Effector memory CD8-positive, alpha-beta T cell (primary cell): ENCODE data around the gene B3GALNT2.
A peak's percentile ranks its signal among the peaks of the same experiment; 100 is the strongest.

Source experiments
- ATAC-seq: fragments of 150-1000 bp; cut with Tn5 transposase; replicated peaks from 2 replicates; pipeline ENCODE4 v1.10.0; 2021; ENCODE audit warnings: mild to moderate bottlenecking, moderate library complexity
- DNase-seq, 3 experiments: peaks; one replicate each; pipeline ENCODE4 v3.0.0; 2021
- H3K27ac Mint-ChIP-seq, 2 donors: one replicate each; pipeline ENCODE4 v1.8.0; 2022; ENCODE audit warnings: mild to moderate bottlenecking in 2 of 2, mixed read lengths in 2 of 2, moderate library complexity in 2 of 2
- H3K27me3 Mint-ChIP-seq, 2 donors: one replicate each; pipeline ENCODE4 v1.8.0; 2022; ENCODE audit warnings: mixed read lengths in 2 of 2
- H3K36me3 Mint-ChIP-seq: one replicate; pipeline ENCODE4 v1.8.0; 2022; ENCODE audit warnings: mild to moderate bottlenecking, moderate library complexity, mixed read lengths; ENCODE audit not compliant: insufficient read depth
- H3K4me1 Mint-ChIP-seq, 2 donors: one replicate each; pipeline ENCODE4 v1.8.0; 2022; ENCODE audit warnings: low read depth in 2 of 2, mixed read lengths in 2 of 2
- H3K4me3 Mint-ChIP-seq, 2 donors: one replicate each; pipeline ENCODE4 v1.8.0; 2022; ENCODE audit warnings: mild to moderate bottlenecking in 2 of 2, mixed read lengths in 2 of 2, moderate library complexity in 2 of 2
- H3K9me3 Mint-ChIP-seq, 2 donors: one replicate each; pipeline ENCODE4 v1.8.0; 2022; ENCODE audit warnings: mixed read lengths in 2 of 2

Gene B3GALNT2

GRCh38 chr1:235425357-235425756 is 78.9 kb downstream of the B3GALNT2 start:
- Mint-ChIP-seq H3K9me3 (no peaks in the 10 kb centered on the region), H3K36me3 (peaks cover 4% of the 10 kb centered on the region), H3K4me3 (no peak overlapping the region), H3K4me1 (peaks cover 16 to 29% of the 10 kb centered on the region in 2 donors), H3K27ac (peak overlapping the region; percentile 19 to 27), H3K27me3 (no peaks in the 10 kb centered on the region)
- DNase-seq (no peak), ATAC-seq (no peak)

DNA sequence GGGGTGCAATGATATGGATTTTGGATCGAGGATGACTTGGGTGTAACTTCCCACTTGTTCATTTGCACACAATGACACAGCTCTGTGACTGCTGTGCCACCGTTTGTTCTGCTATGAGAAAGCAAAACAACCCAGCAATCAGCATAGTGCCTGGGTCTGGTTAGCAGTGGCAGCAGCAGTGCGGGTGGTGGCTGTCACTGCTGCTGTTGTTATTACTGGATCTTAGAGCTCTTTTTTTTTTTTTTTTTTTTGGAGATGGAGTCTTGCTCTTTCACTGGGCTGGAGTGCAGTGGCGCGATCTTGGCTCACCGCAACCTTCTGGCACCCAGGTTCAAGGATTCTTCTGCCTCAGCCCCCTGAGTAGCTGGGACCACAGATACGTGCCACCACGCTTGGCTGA is 80.2 kb downstream of the B3GALNT2 start:
- no peaks in the 10 kb centered on the region for H3K9me3 Mint-ChIP-seq
- H3K27ac Mint-ChIP-seq, result no peak overlapping the region
- H3K27me3 Mint-ChIP-seq, result no peaks in the 10 kb centered on the region
- H3K4me1 Mint-ChIP-seq, result peaks cover 16 to 29% of the 10 kb centered on the region in 2 donors
- no peak overlapping the region for H3K4me3 Mint-ChIP-seq
- DNase-seq (no peak), ATAC-seq (no peak)
- peaks cover 4% of the 10 kb centered on the region for H3K36me3 Mint-ChIP-seq

GRCh38 chr1:235423214-235423652 is 81.0 kb downstream of the B3GALNT2 start:
- Mint-ChIP-seq H3K27me3 (no peaks in the 10 kb centered on the region), H3K4me3 (peak overlapping the region; percentile 69 to 72), H3K27ac (peak overlapping the region; percentile 64 to 87), H3K9me3 (no peaks in the 10 kb centered on the region), H3K36me3 (peaks cover 4% of the 10 kb centered on the region), H3K4me1 (peaks cover 16 to 29% of the 10 kb centered on the region in 2 donors)
- DNase-seq (peak in 2 of 3 experiments; percentile 10 to 25), ATAC-seq (peak; percentile 89)

DNA sequence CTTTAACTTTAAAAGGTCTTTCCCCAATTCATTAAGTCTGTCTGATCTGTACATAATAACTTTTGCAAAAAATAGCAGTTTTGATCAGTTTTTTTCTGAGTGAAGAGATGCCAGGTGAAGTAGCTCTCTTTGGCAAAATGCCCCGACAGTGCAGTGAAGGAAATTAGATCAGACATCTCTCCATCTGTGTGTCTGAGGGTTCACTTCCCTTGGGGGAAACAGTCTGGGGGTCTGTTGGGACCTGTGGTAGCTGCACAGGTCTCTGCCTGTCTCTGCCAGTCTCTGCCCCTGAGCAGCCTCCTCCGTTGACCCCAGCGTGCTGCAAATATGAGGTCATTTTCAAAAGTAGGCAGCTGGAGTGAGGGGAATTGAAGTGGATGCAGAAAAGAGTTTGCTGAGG is 82.5 kb downstream of the B3GALNT2 start:
- Mint-ChIP-seq H3K36me3 (peaks cover 4% of the 10 kb centered on the region), H3K27ac (no peak overlapping the region), H3K27me3 (no peaks in the 10 kb centered on the region), H3K9me3 (no peaks in the 10 kb centered on the region), H3K4me3 (peak overlapping the region in 1 of 2 donors; percentile 18), H3K4me1 (peaks cover 16 to 29% of the 10 kb centered on the region in 2 donors)
- DNase-seq (no peak), ATAC-seq (no peak)

DNA sequence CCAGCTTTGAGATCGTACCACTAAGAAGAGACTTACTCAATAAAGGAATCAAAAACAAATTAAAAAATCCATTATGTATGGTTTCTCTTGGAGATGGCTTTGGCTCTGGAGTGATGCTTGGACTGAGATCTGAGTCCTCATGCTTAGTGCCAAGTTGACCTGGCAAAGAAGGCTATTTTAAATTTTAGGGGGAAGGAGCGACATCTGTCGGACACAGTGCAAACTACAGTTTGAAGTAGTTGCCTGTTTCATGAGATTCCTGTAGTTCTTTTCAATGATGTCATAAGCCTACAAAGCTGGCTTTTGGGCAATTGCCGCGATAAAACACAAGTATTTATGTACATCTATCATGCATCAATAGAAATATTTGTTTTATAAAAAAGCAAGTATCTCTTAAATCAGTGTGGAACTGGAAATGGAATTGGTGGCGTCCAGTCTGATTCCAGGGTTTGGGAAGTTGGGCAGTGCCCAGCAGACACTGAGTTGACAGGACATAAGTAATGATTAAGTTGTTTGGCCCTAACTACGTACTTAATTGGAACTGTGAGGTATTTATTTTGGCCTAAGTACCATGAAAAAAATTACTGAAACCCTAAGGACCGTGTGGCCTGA is 87.1 kb downstream of the B3GALNT2 start:
- Mint-ChIP-seq H3K27ac (no peak overlapping the region), H3K27me3 (no peaks in the 10 kb centered on the region), H3K36me3 (no peaks in the 10 kb centered on the region), H3K9me3 (no peaks in the 10 kb centered on the region), H3K4me3 (no peak overlapping the region), H3K4me1 (peaks cover 0 to 3% of the 10 kb centered on the region in 2 donors)
- ATAC-seq (peak; percentile 59), DNase-seq (peak; percentile 55 to 70 (median 60))

DNA sequence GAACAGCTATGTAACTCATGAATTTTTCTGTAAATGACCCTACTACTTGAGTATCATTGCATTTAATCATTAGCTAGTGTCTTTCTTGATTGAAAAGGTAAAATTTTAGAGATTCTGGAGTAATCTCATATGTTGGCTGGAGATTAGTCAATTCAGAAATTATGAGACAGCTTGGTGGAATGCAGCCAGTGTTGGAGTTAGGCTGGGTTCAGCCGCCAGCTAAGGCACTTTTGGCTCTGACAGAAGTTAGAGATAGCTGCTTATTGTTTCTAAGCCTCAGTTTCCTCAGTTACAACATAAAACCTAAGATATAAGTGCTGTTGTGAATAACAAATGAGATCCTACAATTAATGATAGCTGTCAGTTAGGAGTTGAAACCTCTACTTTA is 87.6 kb downstream of the B3GALNT2 start:
- H3K4me1 Mint-ChIP-seq, result peaks cover 3 to 6% of the 10 kb centered on the region in 2 donors
- H3K4me3 Mint-ChIP-seq, result no peak overlapping the region
- H3K9me3 Mint-ChIP-seq, result no peaks in the 10 kb centered on the region

GRCh38 chr1:235415008-235415904 is 89.0 kb downstream of the B3GALNT2 start:
- ATAC-seq, result peak; percentile 85

More for the DNA sequence above, 87.6 kb downstream of the B3GALNT2 start:
- Mint-ChIP-seq H3K27me3 (no peaks in the 10 kb centered on the region), H3K27ac (no peak overlapping the region), H3K36me3 (no peaks in the 10 kb centered on the region)
- DNase-seq (no peak), ATAC-seq (no peak)

GRCh38 chr1:235411489-235412486 is 92.5 kb downstream of the B3GALNT2 start:
- Mint-ChIP-seq H3K27ac (peak overlapping the region; percentile 78 to 87), H3K4me3 (no peak overlapping the region), H3K4me1 (peaks cover 6 to 18% of the 10 kb centered on the region in 2 donors), H3K9me3 (no peaks in the 10 kb centered on the region), H3K27me3 (no peaks in the 10 kb centered on the region), H3K36me3 (no peaks in the 10 kb centered on the region)
- DNase-seq (no peak), ATAC-seq (peak; percentile 41)

More at GRCh38 chr1:235415008-235415904, 89.0 kb downstream of the B3GALNT2 start:
- H3K4me3 Mint-ChIP-seq, result no peak overlapping the region
- no peaks in the 10 kb centered on the region for H3K27me3 Mint-ChIP-seq
- no peaks in the 10 kb centered on the region for H3K36me3 Mint-ChIP-seq
- peak; percentile 45 to 57 (median 50) for DNase-seq
- H3K4me1 Mint-ChIP-seq, result peaks cover 6 to 8% of the 10 kb centered on the region in 2 donors
- H3K27ac Mint-ChIP-seq, result no peak overlapping the region
- no peaks in the 10 kb centered on the region for H3K9me3 Mint-ChIP-seq

DNA sequence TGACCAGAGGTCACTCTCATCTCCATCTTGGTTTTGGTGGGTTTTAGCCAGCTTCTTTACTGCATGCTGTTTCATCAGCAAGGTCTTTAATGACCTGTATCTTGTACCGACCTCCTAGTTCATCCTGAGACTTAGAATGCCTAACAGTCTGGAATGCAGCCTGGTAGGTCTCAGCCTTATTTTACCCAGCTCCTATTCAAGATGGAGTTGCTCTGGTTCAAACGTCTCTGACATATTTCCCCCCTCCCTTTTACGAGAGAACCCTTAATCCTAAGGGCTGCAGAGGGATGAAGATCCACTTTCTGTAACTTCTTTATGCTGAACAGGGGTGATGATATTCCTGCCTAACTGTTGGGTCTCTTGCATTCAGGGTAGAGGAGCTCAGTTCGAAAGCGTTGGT is 93.8 kb downstream of the B3GALNT2 start:
- no peak overlapping the region for H3K4me3 Mint-ChIP-seq
- DNase-seq (no peak), ATAC-seq (no peak)
- H3K27ac Mint-ChIP-seq, result no peak overlapping the region
- H3K4me1 Mint-ChIP-seq, result peaks cover 6 to 18% of the 10 kb centered on the region in 2 donors
- no peaks in the 10 kb centered on the region for H3K27me3 Mint-ChIP-seq
- no peaks in the 10 kb centered on the region for H3K36me3 Mint-ChIP-seq
- no peaks in the 10 kb centered on the region for H3K9me3 Mint-ChIP-seq

GRCh38 chr1:235409042-235409820 is 95.0 kb downstream of the B3GALNT2 start:
- Mint-ChIP-seq H3K4me1 (peaks cover 6 to 18% of the 10 kb centered on the region in 2 donors), H3K27me3 (no peaks in the 10 kb centered on the region), H3K9me3 (no peaks in the 10 kb centered on the region), H3K4me3 (no peak overlapping the region), H3K27ac (no peak overlapping the region), H3K36me3 (peaks cover 5% of the 10 kb centered on the region)
- DNase-seq, result no peak
- ATAC-seq, result no peak

DNA sequence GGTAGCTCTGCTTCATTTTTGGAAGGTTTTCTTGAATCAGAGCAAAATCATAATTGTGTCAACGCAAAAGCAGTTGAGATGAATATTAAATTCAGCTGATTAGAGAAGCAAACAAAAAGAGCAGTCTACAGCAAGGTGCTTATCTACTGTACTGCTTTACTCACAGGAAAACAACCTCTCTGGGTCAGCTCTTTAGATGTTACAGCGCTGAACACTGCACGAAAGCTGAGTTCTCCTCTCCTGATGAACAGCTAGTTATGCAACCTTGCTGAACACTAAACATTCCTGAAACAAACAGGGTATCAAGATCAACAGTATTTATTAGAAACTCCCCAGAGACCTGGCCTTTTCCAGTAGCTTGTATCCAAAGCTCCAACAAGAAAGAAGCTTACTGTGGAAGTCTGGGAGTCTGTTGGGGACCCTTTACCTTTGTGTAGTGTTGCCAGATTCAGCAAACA is 95.7 kb downstream of the B3GALNT2 start:
- no peak for DNase-seq
- no peak overlapping the region for H3K27ac Mint-ChIP-seq
- ATAC-seq, result no peak
- H3K9me3 Mint-ChIP-seq, result no peaks in the 10 kb centered on the region
- peaks cover 6 to 18% of the 10 kb centered on the region in 2 donors for H3K4me1 Mint-ChIP-seq
- peaks cover 5% of the 10 kb centered on the region for H3K36me3 Mint-ChIP-seq
- H3K27me3 Mint-ChIP-seq, result no peaks in the 10 kb centered on the region
- no peak overlapping the region for H3K4me3 Mint-ChIP-seq

DNA sequence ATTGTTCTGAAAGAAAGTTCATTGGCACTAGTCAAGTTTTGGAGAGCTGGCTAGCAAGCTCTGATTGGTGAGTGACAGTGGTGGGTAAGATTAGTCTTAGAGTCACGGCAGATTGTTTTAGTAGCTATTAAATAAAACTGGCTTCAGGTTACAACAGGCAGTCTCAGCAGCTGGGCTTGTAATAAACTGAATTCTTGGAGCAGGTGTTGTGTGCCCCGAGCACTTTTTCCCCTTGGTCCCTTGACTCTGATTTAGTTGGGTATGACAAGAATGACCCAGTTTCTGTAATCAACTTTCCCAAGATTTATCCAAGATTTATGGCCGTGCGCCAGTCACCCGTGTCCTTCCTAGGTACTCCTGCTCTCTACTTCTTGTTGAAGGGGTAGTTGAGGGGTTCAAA is 96.8 kb downstream of the B3GALNT2 start:
- H3K9me3 Mint-ChIP-seq, result no peaks in the 10 kb centered on the region
- DNase-seq, result no peak
- peaks cover 5 to 18% of the 10 kb centered on the region in 2 donors for H3K4me1 Mint-ChIP-seq
- peak overlapping the region in 1 of 2 donors; percentile 56 for H3K27ac Mint-ChIP-seq
- no peaks in the 10 kb centered on the region for H3K27me3 Mint-ChIP-seq
- no peak overlapping the region for H3K4me3 Mint-ChIP-seq
- ATAC-seq, result no peak
- peaks cover 9% of the 10 kb centered on the region for H3K36me3 Mint-ChIP-seq
